Liver (tissue), 9 donors: Measurements from ENCODE around the gene KLHL2. TPM values are rescaled to one million over a fixed set of nuclear protein-coding genes. Genes with fewer than 3 reads are reported as not detected.

Source experiments
- DNase-seq: peaks from one replicate; pipeline ENCODE4 v3.0.0-alpha.2; 2017; ENCODE audit warnings: low spot score
- H3K27ac ChIP-seq, 2 donors: one replicate each; pipeline ENCODE4 v1.7.0; 2013; ENCODE audit warnings: inconsistent platforms in 2 of 2, low read length in 2 of 2, control low read depth in 1 of 2, low read depth in 1 of 2, mild to moderate bottlenecking in 1 of 2
- H3K27me3 ChIP-seq, 4 donors: one replicate each; pipeline versions ENCODE4 v1.6.1 to v1.7.0; 2013; ENCODE audit warnings: low read length in 3 of 4, inconsistent platforms in 1 of 4, mild to moderate bottlenecking in 1 of 4, moderate library complexity in 1 of 4; ENCODE audit not compliant: control insufficient read depth in 4 of 4, insufficient read depth in 4 of 4
- H3K36me3 ChIP-seq, 4 donors: one replicate each; pipeline versions ENCODE4 v1.6.1 to v1.7.0; 2013; ENCODE audit warnings: low read length in 3 of 4, mild to moderate bottlenecking in 3 of 4, low read depth in 1 of 4, moderate library complexity in 1 of 4; ENCODE audit not compliant: control insufficient read depth in 4 of 4, insufficient read depth in 3 of 4
- H3K4me1 ChIP-seq, 4 donors: one replicate each; pipeline versions ENCODE4 v1.6.1 to v1.7.0; 2013; ENCODE audit warnings: low read length in 3 of 4, mild to moderate bottlenecking in 3 of 4, moderate library complexity in 1 of 4; ENCODE audit not compliant: control insufficient read depth in 4 of 4, insufficient read depth in 4 of 4
- H3K4me3 ChIP-seq, 3 donors: one replicate each; pipeline versions ENCODE4 v1.6.1 to v1.7.0; 2013; ENCODE audit warnings: low read length in 3 of 3, control low read depth in 1 of 3, low read depth in 1 of 3, mild to moderate bottlenecking in 1 of 3
- H3K9ac ChIP-seq, 2 donors: one replicate each; pipeline ENCODE4 v1.7.0; 2013; ENCODE audit warnings: low read length in 2 of 2, mild to moderate bottlenecking in 2 of 2, moderate library complexity in 2 of 2, control low read depth in 1 of 2, low read depth in 1 of 2
- H3K9me3 ChIP-seq, 4 donors: one replicate each; pipeline versions ENCODE4 v1.6.1 to v1.7.0; 2013; ENCODE audit warnings: low read length in 3 of 4; ENCODE audit not compliant: control insufficient read depth in 4 of 4
- EGR1 ChIP-seq, 2 donors: IDR thresholded peaks; 2 replicates each; pipeline ENCODE4 v1.6.1; 2016 to 2018; ENCODE audit warnings: antibody characterized with exemption in 2 of 2, low read depth in 2 of 2
- FOXA2 ChIP-seq: IDR thresholded peaks from 2 replicates; pipeline ENCODE4 v1.6.1; 2016; ENCODE audit warnings: antibody characterized with exemption
- HNF4G ChIP-seq: IDR thresholded peaks from 2 replicates; pipeline ENCODE4 v1.6.1; 2016; ENCODE audit warnings: antibody characterized with exemption
- RXRA ChIP-seq, 2 donors: IDR thresholded peaks; 2 replicates each; pipeline ENCODE4 v1.6.1; 2017 to 2018; ENCODE audit warnings: antibody characterized with exemption in 2 of 2, mild to moderate bottlenecking in 1 of 2
- TAF1 ChIP-seq: conservative IDR thresholded peaks from 2 replicates; pipeline ENCODE4 v1.6.1; 2016; ENCODE audit warnings: antibody characterized with exemption, mild to moderate bottlenecking
- WGBS: extraction: QIAGEN DNeasy Blood & Tissue Kit; methylation state at CpG from one replicate; pipeline ENCODE4 v1.1.7; 2013; 5-methylcytosine and 5-hydroxymethylcytosine counted together
- polyA plus RNA-seq, 2 donors: library from polyadenylated mRNA; stranded (reverse) in 1 of 2; unstranded in 1 of 2; fragments of 200-250 nt in 1 of 2; fragments of >200 nt in 1 of 2; fragmentation: Nextera tagmentation in 1 of 2; extraction: Ambion mirVana in 1 of 2; gene quantifications; one replicate each; pipeline versions ENCODE4 v1.2.1 to v1.2.3, GENCODE V29; 2013 to 2015
- total RNA-seq, 2 donors: library from RNA; depleted of rRNA; stranded (reverse); fragments of >200 nt; gene quantifications; one replicate each; pipeline ENCODE4 v1.2.3, GENCODE V29; 2014
- TF ChIP-seq, protein P1 (sequence below): fragments of 150-350 bp; IDR thresholded peaks from 2 replicates; pipeline ENCODE4 v1.5.1; 2017; ENCODE audit warnings: improper control_type of control experiment, low read depth, low read length; ENCODE audit not compliant: missing input control
- TF ChIP-seq, protein P2 (sequence below): IDR thresholded peaks from 2 replicates; pipeline ENCODE4 v1.6.1; 2016; ENCODE audit warnings: antibody characterized with exemption
- TF ChIP-seq, protein P3 (sequence below): IDR thresholded peaks from 2 replicates; pipeline ENCODE4 v1.6.1; 2016; ENCODE audit warnings: antibody characterized with exemption
- TF ChIP-seq, protein P4 (sequence below): IDR thresholded peaks from 2 replicates; pipeline ENCODE4 v1.6.1; 2016; ENCODE audit warnings: antibody characterized with exemption, mild to moderate bottlenecking
- donor health status: healthy.
- donor health status: healthy.
- donor health status: healthy.
- donor health status: healthy.
- donor health status: healthy.

KLHL2 gene
- total and polyA plus RNA-seq, 4 donors, result 10.0 to 37.9 (median 13.6) TPM

DNA sequence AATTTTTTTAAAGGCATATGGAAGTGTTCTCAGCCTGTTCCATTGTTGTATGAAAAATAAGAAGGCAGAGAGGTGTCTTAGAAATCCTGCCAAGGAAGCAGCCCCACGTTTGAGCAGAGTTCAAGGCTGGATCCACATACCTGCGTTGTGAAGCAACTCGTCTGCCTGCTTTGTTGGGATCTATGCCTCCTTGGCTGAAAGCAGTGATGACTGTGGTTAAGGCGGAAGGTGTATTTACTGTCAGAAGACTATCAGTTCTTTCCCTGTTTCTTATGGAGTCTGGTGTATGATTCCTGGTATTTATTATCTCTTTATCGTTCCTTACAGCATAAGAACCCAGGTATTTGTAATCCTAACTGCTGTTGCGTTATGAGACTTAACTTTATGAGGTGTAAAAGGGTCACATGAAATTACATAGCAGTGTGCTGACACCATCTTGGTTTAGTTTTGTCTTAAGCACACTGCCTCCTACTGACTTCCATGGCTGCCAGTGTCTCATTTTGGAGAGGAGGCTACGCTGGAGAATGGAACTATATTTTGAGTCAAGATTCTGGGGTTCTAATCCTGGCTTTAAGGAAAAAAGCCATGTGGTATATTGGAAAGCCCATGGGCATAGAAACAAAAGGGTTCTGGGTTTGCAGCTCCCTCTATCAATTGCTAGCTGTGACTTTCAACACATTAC, 117.0 kb downstream of the KLHL2 start (continued):
- TF ChIP-seq, protein P1, sequence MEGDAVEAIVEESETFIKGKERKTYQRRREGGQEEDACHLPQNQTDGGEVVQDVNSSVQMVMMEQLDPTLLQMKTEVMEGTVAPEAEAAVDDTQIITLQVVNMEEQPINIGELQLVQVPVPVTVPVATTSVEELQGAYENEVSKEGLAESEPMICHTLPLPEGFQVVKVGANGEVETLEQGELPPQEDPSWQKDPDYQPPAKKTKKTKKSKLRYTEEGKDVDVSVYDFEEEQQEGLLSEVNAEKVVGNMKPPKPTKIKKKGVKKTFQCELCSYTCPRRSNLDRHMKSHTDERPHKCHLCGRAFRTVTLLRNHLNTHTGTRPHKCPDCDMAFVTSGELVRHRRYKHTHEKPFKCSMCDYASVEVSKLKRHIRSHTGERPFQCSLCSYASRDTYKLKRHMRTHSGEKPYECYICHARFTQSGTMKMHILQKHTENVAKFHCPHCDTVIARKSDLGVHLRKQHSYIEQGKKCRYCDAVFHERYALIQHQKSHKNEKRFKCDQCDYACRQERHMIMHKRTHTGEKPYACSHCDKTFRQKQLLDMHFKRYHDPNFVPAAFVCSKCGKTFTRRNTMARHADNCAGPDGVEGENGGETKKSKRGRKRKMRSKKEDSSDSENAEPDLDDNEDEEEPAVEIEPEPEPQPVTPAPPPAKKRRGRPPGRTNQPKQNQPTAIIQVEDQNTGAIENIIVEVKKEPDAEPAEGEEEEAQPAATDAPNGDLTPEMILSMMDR, result no peak
- TF ChIP-seq, protein P2, sequence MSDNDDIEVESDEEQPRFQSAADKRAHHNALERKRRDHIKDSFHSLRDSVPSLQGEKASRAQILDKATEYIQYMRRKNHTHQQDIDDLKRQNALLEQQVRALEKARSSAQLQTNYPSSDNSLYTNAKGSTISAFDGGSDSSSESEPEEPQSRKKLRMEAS, result no peak
- no peak for TF ChIP-seq TAF1
- TF ChIP-seq, protein P3, sequence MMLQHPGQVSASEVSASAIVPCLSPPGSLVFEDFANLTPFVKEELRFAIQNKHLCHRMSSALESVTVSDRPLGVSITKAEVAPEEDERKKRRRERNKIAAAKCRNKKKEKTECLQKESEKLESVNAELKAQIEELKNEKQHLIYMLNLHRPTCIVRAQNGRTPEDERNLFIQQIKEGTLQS, result no peak

DNA sequence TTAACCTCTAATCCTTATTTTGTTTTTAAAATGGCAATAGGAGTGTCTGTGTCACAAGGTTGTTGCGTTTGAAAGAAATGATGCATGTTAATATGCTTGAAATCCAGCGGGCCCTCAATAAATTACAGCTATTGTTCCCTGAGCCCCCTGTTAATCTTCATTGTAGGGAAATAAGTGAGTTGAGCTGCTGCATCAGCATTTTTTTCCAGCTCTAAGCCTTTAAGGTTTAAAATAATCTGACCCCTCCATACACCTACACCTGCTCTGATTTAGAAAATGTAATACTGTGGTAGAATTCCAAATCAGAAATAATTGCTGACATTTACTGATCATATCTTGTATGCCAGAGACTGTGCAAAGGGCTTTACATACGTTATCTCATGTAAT, 117.5 kb downstream of the KLHL2 start:
- no peaks in the 10 kb centered on the region for H3K9me3 ChIP-seq
- TF ChIP-seq HNF4G (no peak), EGR1 (IDR thresholded peaks at IDR 0.05; ENCODE audit: low read depth in 2 of 2) (no peak), RXRA (IDR thresholded peaks at IDR 0.05) (no peak), FOXA2 (no peak)
- TF ChIP-seq, protein P1, result no peak
- TF ChIP-seq, protein P4, sequence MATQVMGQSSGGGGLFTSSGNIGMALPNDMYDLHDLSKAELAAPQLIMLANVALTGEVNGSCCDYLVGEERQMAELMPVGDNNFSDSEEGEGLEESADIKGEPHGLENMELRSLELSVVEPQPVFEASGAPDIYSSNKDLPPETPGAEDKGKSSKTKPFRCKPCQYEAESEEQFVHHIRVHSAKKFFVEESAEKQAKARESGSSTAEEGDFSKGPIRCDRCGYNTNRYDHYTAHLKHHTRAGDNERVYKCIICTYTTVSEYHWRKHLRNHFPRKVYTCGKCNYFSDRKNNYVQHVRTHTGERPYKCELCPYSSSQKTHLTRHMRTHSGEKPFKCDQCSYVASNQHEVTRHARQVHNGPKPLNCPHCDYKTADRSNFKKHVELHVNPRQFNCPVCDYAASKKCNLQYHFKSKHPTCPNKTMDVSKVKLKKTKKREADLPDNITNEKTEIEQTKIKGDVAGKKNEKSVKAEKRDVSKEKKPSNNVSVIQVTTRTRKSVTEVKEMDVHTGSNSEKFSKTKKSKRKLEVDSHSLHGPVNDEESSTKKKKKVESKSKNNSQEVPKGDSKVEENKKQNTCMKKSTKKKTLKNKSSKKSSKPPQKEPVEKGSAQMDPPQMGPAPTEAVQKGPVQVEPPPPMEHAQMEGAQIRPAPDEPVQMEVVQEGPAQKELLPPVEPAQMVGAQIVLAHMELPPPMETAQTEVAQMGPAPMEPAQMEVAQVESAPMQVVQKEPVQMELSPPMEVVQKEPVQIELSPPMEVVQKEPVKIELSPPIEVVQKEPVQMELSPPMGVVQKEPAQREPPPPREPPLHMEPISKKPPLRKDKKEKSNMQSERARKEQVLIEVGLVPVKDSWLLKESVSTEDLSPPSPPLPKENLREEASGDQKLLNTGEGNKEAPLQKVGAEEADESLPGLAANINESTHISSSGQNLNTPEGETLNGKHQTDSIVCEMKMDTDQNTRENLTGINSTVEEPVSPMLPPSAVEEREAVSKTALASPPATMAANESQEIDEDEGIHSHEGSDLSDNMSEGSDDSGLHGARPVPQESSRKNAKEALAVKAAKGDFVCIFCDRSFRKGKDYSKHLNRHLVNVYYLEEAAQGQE, result no peak
- no peak for DNase-seq
- H3K9ac ChIP-seq, result no peak overlapping the region
- H3K4me1 ChIP-seq, result peaks cover 2 to 15% (median 7%) of the 10 kb centered on the region in 4 donors
- peak overlapping the region; percentile 92 to 95 for H3K27ac ChIP-seq
- no peak overlapping the region for H3K4me3 ChIP-seq
- no peaks in the 10 kb centered on the region for H3K27me3 ChIP-seq
- peaks cover 0 to 3% (median 0%) of the 10 kb centered on the region in 4 donors for H3K36me3 ChIP-seq
- 97% methylated on average over 3 of the region's 3 CpGs for WGBS
